AML-193 (cell line): ENCODE results near the gene MEAK7.
A peak's percentile ranks its signal among the peaks of the same experiment; 100 is the strongest.

Experiments
- DNase-seq, 2 experiments: peaks; one replicate each; lab custom pipeline; 2025; lab: John Stamatoyannopoulos, UW

MEAK7 gene

GRCh38 chr16:84504420-84505248 lies at the start of gene MEAK7:
Gene MEAK7, minus strand, starts transcription at chr16:84504659. Its CDS starts 6,573 bp downstream, at chr16:84498086.
- DNase-seq, result peak; percentile 87 to 93

- no peak for DNase-seq
Measured at GRCh38 chr16:84553873-84554399, 49.5 kb upstream of the MEAK7 start.

- no peak for DNase-seq
Measured at GRCh38 chr16:84552135-84552534, 47.7 kb upstream of the MEAK7 start.

GRCh38 chr16:84550096-84550495 lies 45.6 kb upstream of the MEAK7 start:
- no peak for DNase-seq

GRCh38 chr16:84548971-84549844 lies 44.7 kb upstream of the MEAK7 start:
- no peak for DNase-seq

GRCh38 chr16:84548508-84548907 lies 44.0 kb upstream of the MEAK7 start:
- DNase-seq, result no peak

GRCh38 chr16:84547546-84548061 lies 43.1 kb upstream of the MEAK7 start:
- DNase-seq, result no peak

GRCh38 chr16:84546669-84547545 lies 42.4 kb upstream of the MEAK7 start:
- no peak for DNase-seq

- DNase-seq, result no peak
Measured at GRCh38 chr16:84545114-84545737, 40.8 kb upstream of the MEAK7 start.

GRCh38 chr16:84544031-84544773 lies 39.7 kb upstream of the MEAK7 start:
- DNase-seq, result no peak

GRCh38 chr16:84543253-84543652 lies 38.8 kb upstream of the MEAK7 start:
- DNase-seq, result no peak

- no peak for DNase-seq
Measured at GRCh38 chr16:84541999-84542817, 37.7 kb upstream of the MEAK7 start.

- DNase-seq, result no peak
Measured at GRCh38 chr16:84540194-84540593, 35.7 kb upstream of the MEAK7 start.

GRCh38 chr16:84538222-84538840 lies 33.9 kb upstream of the MEAK7 start:
- DNase-seq, result no peak

- DNase-seq, result no peak
Measured at GRCh38 chr16:84537491-84538151, 33.2 kb upstream of the MEAK7 start.

GRCh38 chr16:84535851-84536250 lies 31.4 kb upstream of the MEAK7 start:
- DNase-seq, result no peak

- DNase-seq, result no peak
Measured at GRCh38 chr16:84535408-84535807, 30.9 kb upstream of the MEAK7 start.

GRCh38 chr16:84534815-84535214 lies 30.4 kb upstream of the MEAK7 start:
- no peak for DNase-seq
